Esophagus squamous epithelium (tissue), 5 donors: ENCODE results near the gene BARHL1. TPM values are rescaled to one million over a fixed set of nuclear protein-coding genes. Genes with fewer than 3 reads are reported as not detected.

Experiments
- DNase-seq: peaks from one replicate; lab custom pipeline; 2025; lab: John Stamatoyannopoulos, UW
- H3K27ac ChIP-seq, 4 donors: fragments of 200-600 bp; sonication (generic); one replicate each; pipeline ENCODE4 v1.5.1; 2016 to 2019; ENCODE audit warnings: mild to moderate bottlenecking in 1 of 4
- H3K27me3 ChIP-seq, 4 donors: fragments of 200-600 bp; sonication (generic); 1 replicate in 3 of 4; 2 replicates in 1 of 4; pipeline versions ENCODE4 v1.5.1 to v1.6.0; 2017 to 2021; ENCODE audit warnings: antibody characterized with exemption in 1 of 4
- H3K36me3 ChIP-seq, 3 donors: fragments of 200-600 bp; sonication (generic); one replicate each; pipeline ENCODE4 v1.5.1; 2016 to 2019
- H3K4me1 ChIP-seq, 3 donors: fragments of 200-600 bp; sonication (generic); one replicate each; pipeline ENCODE4 v1.5.1; 2017 to 2019
- H3K4me3 ChIP-seq, 4 donors: fragments of 200-600 bp; sonication (generic); 1 replicate in 3 of 4; 2 replicates in 1 of 4; pipeline ENCODE4 v1.5.1; 2016 to 2019; ENCODE audit warnings: mild to moderate bottlenecking in 2 of 4, moderate library complexity in 1 of 4
- H3K9me3 ChIP-seq, 3 donors: fragments of 200-600 bp; sonication (generic); one replicate each; pipeline ENCODE4 v1.5.1; 2016 to 2019
- CTCF ChIP-seq, 6 experiments: fragments of 450-650 bp in 4 of 6; fragments of 200-600 bp in 2 of 6; sonication (generic) in 2 of 6; IDR thresholded peaks; one replicate each; pipeline ENCODE4 v1.5.1; 2016 to 2019; ENCODE audit warnings: antibody characterized with exemption in 6 of 6, mild to moderate bottlenecking in 4 of 6, moderate library complexity in 4 of 6
- POLR2A ChIP-seq, 4 donors: fragments of 450-650 bp; IDR thresholded peaks; one replicate each; pipeline ENCODE4 v1.6.1; 2017; ENCODE audit warnings: antibody characterized with exemption in 4 of 4, mild to moderate bottlenecking in 4 of 4, moderate library complexity in 3 of 4
- WGBS, 2 donors: methylation state at CpG; one replicate each; pipeline ENCODE4 v1.1.5; 2018; 5-methylcytosine and 5-hydroxymethylcytosine counted together
- intact Hi-C: fragments of 100-400 bp; cut with DNase I; formaldehyde crosslinking; loops from one replicate; pipeline ENCODE4 v1.15.0; 2022
- total RNA-seq, 4 donors: library from RNA; depleted of rRNA; stranded (reverse); fragments of >200 nt; gene quantifications; one replicate each; pipeline ENCODE4 v1.1.0, GENCODE V29; 2016
- donor health status: DM: yes; HTN: yes; CAD: no.

The BARHL1 gene
- total RNA-seq, 4 donors from 2014 or later: not detected

- DNase-seq: no peak
Measured at GRCh38 chr9:132585954-132586829, 3.8 kb downstream of the BARHL1 start.

GRCh38 chr9:132586830-132587591 lies 4.6 kb downstream of the BARHL1 start:
- Histone ChIP-seq H3K27me3 (peaks cover 54 to 100% (median 66%) of the 10 kb centered on the region in 4 donors), H3K4me3 (no peak overlapping the region), H3K4me1 (peaks cover 0 to 45% (median 13%) of the 10 kb centered on the region in 3 donors), H3K27ac (no peak overlapping the region), H3K9me3 (no peaks in the 10 kb centered on the region), H3K36me3 (no peaks in the 10 kb centered on the region)
- TF ChIP-seq CTCF (IDR thresholded peaks at IDR 0.05) (no peak), POLR2A (IDR thresholded peaks at IDR 0.05) (no peak)
- WGBS, 2 donors: 0% methylated on average over 3 to 4 of the region's 74 CpGs
- intact Hi-C loops: no loop called here
- DNase-seq: no peak

More at GRCh38 chr9:132585954-132586829, 3.8 kb downstream of the BARHL1 start:
- intact Hi-C loops: no loop called here
- Histone ChIP-seq H3K9me3 (no peaks in the 10 kb centered on the region), H3K36me3 (no peaks in the 10 kb centered on the region), H3K27me3 (peaks cover 55 to 100% (median 71%) of the 10 kb centered on the region in 4 donors), H3K27ac (no peak overlapping the region), H3K4me1 (peaks cover 5 to 53% (median 13%) of the 10 kb centered on the region in 3 donors), H3K4me3 (no peak overlapping the region)
- TF ChIP-seq POLR2A (IDR thresholded peaks at IDR 0.05) (no peak), CTCF (IDR thresholded peaks at IDR 0.05) (no peak)
- 3 to 11% methylated on average over 23 to 26 of the region's 42 CpGs for WGBS, 2 donors

DNA sequence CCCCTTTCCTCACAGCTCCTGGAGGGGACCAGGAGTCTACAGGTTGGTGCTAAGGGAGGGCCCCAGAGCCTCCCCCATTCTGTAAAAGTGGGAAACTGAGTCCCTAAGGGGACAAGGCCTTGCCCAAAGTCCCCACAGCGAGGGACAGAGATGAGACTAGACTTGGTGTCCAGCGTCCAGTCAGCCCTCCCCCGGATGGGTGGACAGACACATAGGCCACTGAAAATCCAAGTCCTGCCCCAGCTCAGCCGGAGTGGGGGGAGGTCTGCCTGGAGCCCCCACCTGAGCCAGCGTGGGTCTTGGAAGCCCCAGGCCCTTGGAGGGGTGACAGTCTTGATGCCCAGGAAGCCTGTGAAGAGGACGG lies 5.2 kb downstream of the BARHL1 start:
- Histone ChIP-seq H3K4me3 (no peak overlapping the region), H3K27ac (no peak overlapping the region), H3K4me1 (peaks cover 0 to 39% (median 13%) of the 10 kb centered on the region in 3 donors), H3K9me3 (no peaks in the 10 kb centered on the region), H3K36me3 (no peaks in the 10 kb centered on the region), H3K27me3 (peaks cover 50 to 100% (median 64%) of the 10 kb centered on the region in 4 donors)
- intact Hi-C loops: no loop called here
- no peak for DNase-seq
- TF ChIP-seq POLR2A (IDR thresholded peaks at IDR 0.05): no peak
- TF ChIP-seq CTCF (IDR thresholded peaks at IDR 0.05): no peak
- 0 to 13% methylated on average over 2 to 4 of the region's 6 CpGs for WGBS, 2 donors

- 33 to 35% methylated on average over 11 to 12 of the region's 12 CpGs for WGBS, 2 donors
- H3K4me1 ChIP-seq: peaks cover 0 to 36% (median 13%) of the 10 kb centered on the region in 3 donors
- H3K27ac ChIP-seq: no peak overlapping the region
- no peak for TF ChIP-seq POLR2A (IDR thresholded peaks at IDR 0.05)
- no peak for TF ChIP-seq CTCF (IDR thresholded peaks at IDR 0.05)
- DNase-seq: no peak
- peaks cover 0 to 2% (median 0%) of the 10 kb centered on the region in 3 donors for H3K36me3 ChIP-seq
- no peaks in the 10 kb centered on the region for H3K9me3 ChIP-seq
- intact Hi-C loops: no loop called here
- no peak overlapping the region for H3K4me3 ChIP-seq
- peaks cover 44 to 98% (median 62%) of the 10 kb centered on the region in 4 donors for H3K27me3 ChIP-seq
Measured at GRCh38 chr9:132588098-132588497, 5.7 kb downstream of the BARHL1 start.
